Left ventricle myocardium inferior (tissue), 1 donor: Measurements from ENCODE around the gene NEDD8. TPM values are rescaled to one million over a fixed set of nuclear protein-coding genes. Genes with fewer than 3 reads are reported as not detected.
A peak's percentile ranks its signal among the peaks of the same experiment; 100 is the strongest.
"Not testable (repeated sequence)": the region's sequence is repeated elsewhere in the genome, so short reads cannot be mapped to it uniquely, and the experiment has no call there.

ENCODE experiments used
- DNase-seq: peaks from one replicate; pipeline ENCODE4 v3.0.0-alpha.2; 2020
- H3K27ac ChIP-seq: fragments of 200-600 bp; replicated peaks from 2 replicates; pipeline ENCODE4 v1.8.0; 2021
- H3K27me3 ChIP-seq: fragments of 200-600 bp; 2 replicates; pipeline ENCODE4 v1.8.0; 2021; ENCODE audit warnings: low read depth
- H3K36me3 ChIP-seq: fragments of 200-600 bp; 2 replicates; pipeline ENCODE4 v1.8.0; 2021
- H3K4me1 ChIP-seq: fragments of 200-600 bp; 2 replicates; pipeline ENCODE4 v1.8.0; 2021
- H3K4me3 ChIP-seq: fragments of 200-600 bp; 2 replicates; pipeline ENCODE4 v1.8.0; 2021; ENCODE audit warnings: mild to moderate bottlenecking, moderate library complexity
- H3K9me3 ChIP-seq: fragments of 200-600 bp; replicated peaks from 2 replicates; pipeline ENCODE4 v1.8.0; 2021
- intact Hi-C: fragments of 100-400 bp; cut with micrococcal nuclease; formaldehyde crosslinking; loops from one replicate; pipeline ENCODE4 v1.11.0; 2022
- total RNA-seq: library from RNA; stranded (reverse); fragmentation: NEBNext Ultra II Directional; extraction: Animal tissue kit (Norgen Biotek cat#: 25700); gene quantifications from one replicate; pipeline ENCODE4 v1.2.1, GENCODE V29; 2021
- TF ChIP-seq, protein P1 (sequence below): fragments of 200-600 bp; IDR thresholded peaks from 2 replicates; pipeline ENCODE4 v1.8.0; 2021; ENCODE audit warnings: antibody characterized with exemption, mild to moderate bottlenecking, borderline replicate concordance
- donor health status: DM: no; HTN: yes; CAD: no; lungs with severe emphysema.

Gene NEDD8
- total RNA-seq, 1 donor from 2014 or later, result 214 TPM

DNA sequence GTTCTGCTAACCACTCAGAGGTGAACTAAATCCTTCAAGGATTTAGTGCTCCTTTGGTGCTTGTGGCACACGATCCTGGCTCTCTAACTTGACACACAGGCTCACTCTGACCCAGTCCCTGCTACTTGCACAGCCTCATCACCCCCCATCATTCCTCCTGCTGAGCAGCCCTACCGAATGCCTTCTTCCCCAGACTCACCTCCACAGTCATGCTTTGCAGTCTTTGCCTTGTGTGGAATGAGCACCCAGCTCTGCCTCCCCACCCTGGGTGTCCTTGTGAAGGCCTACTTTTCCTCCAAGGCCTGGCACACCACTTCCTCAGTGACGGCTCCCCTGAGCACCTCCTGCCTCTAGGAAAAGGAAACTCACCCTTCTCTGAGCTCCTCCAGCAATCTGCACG is 18.2 kb upstream of the NEDD8 start:
- DNase-seq, result no peak
- H3K27ac ChIP-seq, result no peak overlapping the region
- TF ChIP-seq, protein P1, sequence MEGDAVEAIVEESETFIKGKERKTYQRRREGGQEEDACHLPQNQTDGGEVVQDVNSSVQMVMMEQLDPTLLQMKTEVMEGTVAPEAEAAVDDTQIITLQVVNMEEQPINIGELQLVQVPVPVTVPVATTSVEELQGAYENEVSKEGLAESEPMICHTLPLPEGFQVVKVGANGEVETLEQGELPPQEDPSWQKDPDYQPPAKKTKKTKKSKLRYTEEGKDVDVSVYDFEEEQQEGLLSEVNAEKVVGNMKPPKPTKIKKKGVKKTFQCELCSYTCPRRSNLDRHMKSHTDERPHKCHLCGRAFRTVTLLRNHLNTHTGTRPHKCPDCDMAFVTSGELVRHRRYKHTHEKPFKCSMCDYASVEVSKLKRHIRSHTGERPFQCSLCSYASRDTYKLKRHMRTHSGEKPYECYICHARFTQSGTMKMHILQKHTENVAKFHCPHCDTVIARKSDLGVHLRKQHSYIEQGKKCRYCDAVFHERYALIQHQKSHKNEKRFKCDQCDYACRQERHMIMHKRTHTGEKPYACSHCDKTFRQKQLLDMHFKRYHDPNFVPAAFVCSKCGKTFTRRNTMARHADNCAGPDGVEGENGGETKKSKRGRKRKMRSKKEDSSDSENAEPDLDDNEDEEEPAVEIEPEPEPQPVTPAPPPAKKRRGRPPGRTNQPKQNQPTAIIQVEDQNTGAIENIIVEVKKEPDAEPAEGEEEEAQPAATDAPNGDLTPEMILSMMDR, result no peak
- H3K36me3 ChIP-seq, result peaks cover 3% of the 10 kb centered on the region
- no peaks in the 10 kb centered on the region for H3K27me3 ChIP-seq
- H3K4me1 ChIP-seq, result no peaks in the 10 kb centered on the region
- intact Hi-C loops, result no loop called here
- no peaks in the 10 kb centered on the region for H3K9me3 ChIP-seq
- H3K4me3 ChIP-seq, result no peak overlapping the region

DNA sequence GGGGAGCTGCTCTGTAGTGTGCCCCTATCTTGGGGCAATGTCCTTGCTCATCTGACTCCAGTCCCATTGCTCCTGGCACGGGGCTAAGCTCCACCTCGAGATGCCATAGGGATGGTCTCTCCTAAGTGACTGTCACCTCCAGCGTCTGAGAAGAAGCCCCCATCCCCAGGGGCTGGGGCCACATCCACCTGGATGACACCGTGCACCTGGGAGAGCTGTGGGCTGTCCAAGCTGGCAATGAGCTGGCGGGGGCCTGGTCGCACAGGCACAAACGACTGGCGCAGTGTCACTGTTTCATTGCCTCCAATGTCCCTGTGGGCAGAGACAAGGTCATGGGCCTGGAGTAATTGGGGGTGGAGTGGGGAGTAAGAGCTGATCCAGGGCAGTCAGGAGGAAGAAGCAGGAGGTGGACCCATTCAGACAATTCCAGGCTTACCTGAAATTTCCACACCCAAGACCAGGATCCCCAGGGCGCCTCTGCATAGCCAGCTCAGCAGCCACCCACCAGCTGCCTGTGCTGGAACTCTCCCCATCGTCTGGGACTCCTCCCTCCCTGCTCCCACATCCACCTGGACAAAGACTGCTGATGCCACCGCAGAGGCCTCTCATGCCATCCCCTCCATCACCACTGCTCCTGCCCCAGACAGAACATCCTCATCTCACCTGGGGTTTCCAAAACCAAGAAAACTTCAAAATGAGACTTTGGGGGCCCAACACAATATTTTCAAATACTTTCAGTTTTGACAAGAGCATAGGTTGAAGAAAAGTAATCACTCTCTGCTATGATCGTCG is 17.3 kb upstream of the NEDD8 start:
- Histone ChIP-seq H3K4me3 (no peak overlapping the region), H3K9me3 (no peaks in the 10 kb centered on the region), H3K4me1 (no peaks in the 10 kb centered on the region), H3K36me3 (peaks cover 3% of the 10 kb centered on the region), H3K27ac (no peak overlapping the region), H3K27me3 (no peaks in the 10 kb centered on the region)
- TF ChIP-seq, protein P1, result no peak
- DNase-seq, result no peak
- intact Hi-C loops, result no loop called here

DNA sequence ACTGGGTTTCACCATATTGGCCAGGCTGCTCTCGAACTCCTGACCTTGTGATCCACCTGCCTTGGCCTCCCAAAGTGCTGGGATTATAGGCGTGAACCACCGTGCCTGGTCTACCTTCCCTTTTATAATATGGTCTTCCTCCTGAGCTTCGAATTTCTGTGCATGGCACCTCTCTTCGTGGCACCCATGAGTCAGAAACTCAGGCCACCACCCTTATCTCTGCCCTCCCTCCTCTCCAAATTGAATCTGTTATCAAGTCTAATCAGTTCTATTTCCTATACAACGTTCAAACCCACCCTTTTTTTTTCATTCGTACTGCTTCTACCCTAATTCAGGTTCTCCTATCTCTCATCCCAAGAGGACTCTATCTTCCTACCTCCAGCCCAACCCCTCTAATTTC is 15.3 kb upstream of the NEDD8 start:
- DNase-seq, result no peak
- H3K4me3 ChIP-seq, result no peak overlapping the region
- H3K9me3 ChIP-seq, result no peaks in the 10 kb centered on the region
- TF ChIP-seq, protein P1, result no peak
- H3K36me3 ChIP-seq, result no peaks in the 10 kb centered on the region
- peaks cover 10% of the 10 kb centered on the region for H3K4me1 ChIP-seq
- intact Hi-C loops, result no loop called here
- no peaks in the 10 kb centered on the region for H3K27me3 ChIP-seq
- no peak overlapping the region for H3K27ac ChIP-seq

DNA sequence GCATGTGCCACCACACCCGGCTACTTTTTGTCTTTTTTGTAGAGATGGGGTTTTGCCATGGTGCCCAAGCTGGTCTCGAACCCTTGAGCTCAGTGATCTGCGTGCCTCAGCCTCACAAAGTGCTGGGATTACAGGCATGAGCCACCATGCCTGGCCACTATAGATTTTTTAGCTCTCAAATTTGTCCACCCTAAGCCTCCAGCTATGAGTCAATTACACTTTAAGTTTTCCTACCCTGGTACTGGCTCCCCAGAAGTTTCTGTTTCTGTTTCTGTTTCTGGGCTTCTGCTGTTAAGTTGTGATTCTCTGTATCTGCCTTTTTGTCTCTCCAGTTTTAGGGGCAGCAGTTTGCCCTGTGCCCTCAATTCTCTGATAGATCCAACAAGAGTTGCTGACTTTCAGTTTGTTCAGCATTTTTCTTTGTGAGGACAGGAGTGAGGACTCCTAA is 14.6 kb upstream of the NEDD8 start:
- intact Hi-C loops, result no loop called here
- H3K4me1 ChIP-seq, result peaks cover 13% of the 10 kb centered on the region
- no peak overlapping the region for H3K27ac ChIP-seq
- H3K36me3 ChIP-seq, result no peaks in the 10 kb centered on the region
- no peaks in the 10 kb centered on the region for H3K27me3 ChIP-seq
- DNase-seq, result no peak
- no peak overlapping the region for H3K4me3 ChIP-seq
- H3K9me3 ChIP-seq, result no peaks in the 10 kb centered on the region
- TF ChIP-seq, protein P1, result no peak

DNA sequence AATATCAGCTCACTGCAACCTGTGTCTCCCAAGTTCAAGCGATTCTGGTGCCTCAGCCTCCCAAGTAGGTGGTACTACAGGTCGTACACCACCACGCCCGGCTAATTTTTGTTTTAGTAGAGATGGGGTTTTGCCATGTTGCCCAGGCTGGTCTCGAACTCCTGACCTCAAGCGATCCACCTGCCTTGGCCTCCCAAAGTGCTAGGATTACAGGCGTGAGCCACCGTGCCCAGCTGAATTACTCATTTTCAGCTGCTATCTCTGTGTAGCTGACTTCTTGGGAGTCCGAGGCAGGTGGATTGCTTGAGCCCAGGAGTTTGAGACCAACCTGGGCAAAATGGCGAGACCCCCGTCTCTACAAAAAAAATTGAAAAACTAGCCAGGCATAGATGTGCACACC is 13.2 kb upstream of the NEDD8 start:
- H3K9me3 ChIP-seq, intact Hi-C loops, H3K27me3 ChIP-seq, H3K27ac ChIP-seq, H3K4me3 ChIP-seq, DNase-seq: not testable (repeated sequence)
- Histone ChIP-seq H3K36me3 (peaks cover 11% of the 10 kb centered on the region), H3K4me1 (peaks cover 28% of the 10 kb centered on the region)

DNA sequence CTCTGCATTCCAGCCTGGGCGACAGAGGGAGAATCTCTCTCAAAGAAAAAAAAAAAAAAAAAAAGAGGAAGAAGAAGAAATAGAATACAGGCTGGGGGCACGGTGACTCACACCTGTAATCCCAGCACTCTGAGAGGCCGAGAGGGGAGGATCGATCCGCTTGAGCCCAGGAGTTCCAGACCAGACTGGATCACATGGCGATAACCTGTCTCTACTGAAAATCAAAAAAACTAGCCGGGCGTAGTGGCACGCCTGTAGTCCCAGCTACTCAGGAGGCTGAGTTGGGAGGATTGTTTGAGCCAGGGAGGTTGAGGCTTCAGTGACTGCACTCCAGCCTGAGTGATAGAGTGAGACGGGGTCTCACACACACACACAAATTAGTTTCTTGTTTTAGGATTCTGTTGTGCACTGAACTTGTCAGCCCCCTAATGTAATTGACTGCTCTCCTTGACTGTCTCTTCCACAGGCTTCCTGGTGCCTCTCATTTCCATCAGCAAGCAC is 11.2 kb upstream of the NEDD8 start:
- H3K4me1 ChIP-seq, result peaks cover 47% of the 10 kb centered on the region
- H3K27me3 ChIP-seq, result no peaks in the 10 kb centered on the region
- TF ChIP-seq, protein P1, result no peak
- peaks cover 31% of the 10 kb centered on the region for H3K36me3 ChIP-seq
- no peaks in the 10 kb centered on the region for H3K9me3 ChIP-seq
- H3K4me3 ChIP-seq, result peak overlapping the region; percentile 85
- intact Hi-C loops, result no loop called here
- peak overlapping the region; percentile 98 for H3K27ac ChIP-seq
- no peak for DNase-seq
